WTC11 (cell line): ENCODE measurements around the gene MYOF. TPM values are rescaled to one million over a fixed set of nuclear protein-coding genes. Genes with fewer than 3 reads are reported as not detected.

Source experiments
- ATAC-seq: fragments of 200-7000 bp; cut with Tn5 transposase; 2 replicates; pipeline ENCODE4 v1.10.0; 2021; ENCODE audit warnings: mild to moderate bottlenecking, moderate library complexity
- CTCF ChIA-PET: fragments of 300-600 bp; sonication (Branson Sonifier 250); formaldehyde crosslinking; loops from one replicate; lab custom pipeline; 2021; ENCODE audit warnings: antibody characterized with exemption; lab: Charles Lee
- POLR2A ChIA-PET: fragments of 350-600 bp; sonication (Branson Sonifier 250); formaldehyde crosslinking; loops from one replicate; lab custom pipeline; 2021; ENCODE audit warnings: antibody characterized with exemption; lab: Charles Lee
- DNase-seq: peaks from one replicate; pipeline ENCODE4 v3.0.0; 2021; ENCODE audit warnings: low spot score
- H3K27ac Mint-ChIP-seq: 2 replicates; pipeline ENCODE4 v1.8.0; 2021; ENCODE audit warnings: mixed read lengths
- H3K27me3 Mint-ChIP-seq: 2 replicates; pipeline ENCODE4 v1.8.0; 2021; ENCODE audit warnings: low read depth, mild to moderate bottlenecking, moderate library complexity, mixed read lengths
- H3K36me3 Mint-ChIP-seq: 2 replicates; pipeline ENCODE4 v1.8.0; 2021; ENCODE audit warnings: mixed read lengths
- H3K4me1 Mint-ChIP-seq: 2 replicates; pipeline ENCODE4 v1.8.0; 2022; ENCODE audit warnings: mixed read lengths
- H3K4me3 Mint-ChIP-seq: 2 replicates; pipeline ENCODE4 v1.8.0; 2021; ENCODE audit warnings: mild to moderate bottlenecking, moderate library complexity, mixed read lengths
- H3K9me3 Mint-ChIP-seq: 2 replicates; pipeline ENCODE4 v1.8.0; 2021; ENCODE audit warnings: mixed read lengths
- AR ChIP-seq: fragments of 250-450 bp; sonication (Bioruptor Pico); IDR thresholded peaks from 2 replicates; pipeline ENCODE4 v1.9.0; 2021; ENCODE audit warnings: mild to moderate bottlenecking
- ATF1 ChIP-seq: sonication (generic); formaldehyde crosslinking; IDR thresholded peaks from 2 replicates; pipeline ENCODE4 v1.8.1; 2023; ENCODE audit warnings: mild to moderate bottlenecking, moderate library complexity, missing genetic modification reagents
- ATF6 ChIP-seq: sonication (generic); formaldehyde crosslinking; IDR thresholded peaks from 2 replicates; pipeline ENCODE4 v1.8.1; 2023; ENCODE audit warnings: mild to moderate bottlenecking, missing genetic modification reagents
- E2F4 ChIP-seq: sonication (generic); formaldehyde crosslinking; IDR thresholded peaks from 2 replicates; pipeline ENCODE4 v1.8.1; 2022; ENCODE audit warnings: low read depth, mild to moderate bottlenecking, moderate library complexity, missing genetic modification reagents, borderline replicate concordance
- FOXJ3 ChIP-seq: sonication (generic); formaldehyde crosslinking; IDR thresholded peaks from 2 replicates; pipeline ENCODE4 v1.9.0; 2021; ENCODE audit warnings: missing genetic modification reagents, mild to moderate bottlenecking, borderline replicate concordance
- FOXK1 ChIP-seq: sonication (generic); formaldehyde crosslinking; IDR thresholded peaks from 2 replicates; pipeline ENCODE4 v1.8.0; 2022; ENCODE audit warnings: mild to moderate bottlenecking, moderate library complexity, missing genetic modification reagents
- IRF1 ChIP-seq: sonication (generic); formaldehyde crosslinking; IDR thresholded peaks from 2 replicates; pipeline ENCODE4 v1.8.0; 2023; ENCODE audit warnings: missing genetic modification reagents
- JAZF1 ChIP-seq: fragments of 250-450 bp; sonication (Bioruptor Pico); IDR thresholded peaks from 2 replicates; pipeline ENCODE4 v1.9.0; 2021; ENCODE audit warnings: moderate library complexity, mild to moderate bottlenecking, inconsistent platforms
- MLX ChIP-seq: sonication (generic); formaldehyde crosslinking; IDR thresholded peaks from 2 replicates; pipeline ENCODE4 v1.8.1; 2023; ENCODE audit warnings: mild to moderate bottlenecking, missing genetic modification reagents, moderate library complexity
- NR3C1 ChIP-seq: sonication (generic); formaldehyde crosslinking; conservative IDR thresholded peaks from 2 replicates; pipeline ENCODE4 v1.8.1; 2023; ENCODE audit warnings: low read depth, mild to moderate bottlenecking, missing genetic modification reagents
- PRRX2 ChIP-seq: fragments of 250-450 bp; sonication (Bioruptor Pico); IDR thresholded peaks from 2 replicates; pipeline ENCODE4 v1.8.0; 2021; ENCODE audit warnings: mild to moderate bottlenecking
- RELA ChIP-seq: sonication (generic); formaldehyde crosslinking; IDR thresholded peaks from 2 replicates; pipeline ENCODE4 v1.8.1; 2022; ENCODE audit warnings: missing genetic modification reagents, mild to moderate bottlenecking, borderline replicate concordance
- SOX15 ChIP-seq: fragments of 250-450 bp; sonication (Bioruptor Pico); IDR thresholded peaks from 2 replicates; pipeline ENCODE4 v1.9.0; 2021; ENCODE audit warnings: mild to moderate bottlenecking
- TEAD1 ChIP-seq: sonication (generic); formaldehyde crosslinking; IDR thresholded peaks from 2 replicates; pipeline ENCODE4 v1.8.0; 2022; ENCODE audit warnings: mild to moderate bottlenecking, missing genetic modification reagents
- TP53 ChIP-seq: sonication (generic); formaldehyde crosslinking; IDR thresholded peaks from 2 replicates; pipeline ENCODE4 v1.8.1; 2023; ENCODE audit warnings: mild to moderate bottlenecking, missing genetic modification reagents
- USF2 ChIP-seq: sonication (generic); formaldehyde crosslinking; IDR thresholded peaks from 2 replicates; pipeline ENCODE4 v1.8.1; 2023; ENCODE audit warnings: mild to moderate bottlenecking, missing genetic modification reagents, moderate library complexity
- ZNF317 ChIP-seq: sonication (generic); formaldehyde crosslinking; IDR thresholded peaks from 2 replicates; pipeline ENCODE4 v1.8.1; 2023; ENCODE audit warnings: low read depth, mild to moderate bottlenecking, moderate library complexity, missing genetic modification reagents, borderline replicate concordance
- ZNF416 ChIP-seq: fragments of 250-450 bp; sonication (Bioruptor Pico); IDR thresholded peaks from 2 replicates; pipeline ENCODE4 v1.9.0; 2021; ENCODE audit warnings: mild to moderate bottlenecking, inconsistent platforms
- ZNF423 ChIP-seq: fragments of 250-450 bp; sonication (Bioruptor Pico); IDR thresholded peaks from 2 replicates; pipeline ENCODE4 v2.1.2; 2022; ENCODE audit warnings: mild to moderate bottlenecking, moderate library complexity
- ZSCAN18 ChIP-seq: fragments of 250-450 bp; sonication (Bioruptor Pico); IDR thresholded peaks from 2 replicates; pipeline ENCODE4 v2.1.2; 2022; ENCODE audit warnings: mild to moderate bottlenecking, moderate library complexity
- total RNA-seq: library from RNA; stranded (reverse); gene quantifications from 3 replicates; pipeline ENCODE4 v1.2.3, GENCODE V29; 2021

Gene MYOF
- total RNA-seq, 1 experiment from 2014 or later = 1.8 TPM

- Mint-ChIP-seq H3K27me3 (no peaks in the 10 kb centered on the region; the same call in 1 of the 2 replicates), H3K27ac (no peak overlapping the region), H3K9me3 (peaks cover 5% of the 10 kb centered on the region; the same call in 1 of the 2 replicates), H3K4me1 (peaks cover 15% of the 10 kb centered on the region), H3K36me3 (no peaks in the 10 kb centered on the region), H3K4me3 (no peak overlapping the region)
- ChIA-PET POLR2A (interaction anchor here (1.2 kb wide), 1 partner anchor 11 kb away, joined by 4 read pairs; no protein-coding TSS in a partner anchor), CTCF (interaction anchor here (0.6 to 2.5 kb wide), 3 partner anchors 35 to 247 kb away, joined by 3 to 10 read pairs (median 5); no protein-coding TSS in a partner anchor)
- no peak for TF ChIP-seq ZNF317 (CRISPR knock-in tag)
- TF ChIP-seq TEAD1 (CRISPR knock-in tag) = no peak
- no peak for TF ChIP-seq TP53 (CRISPR knock-in tag)
- no peak for TF ChIP-seq ZNF416
- no peak for TF ChIP-seq E2F4 (CRISPR knock-in tag)
- no peak for TF ChIP-seq PRRX2
- no peak for TF ChIP-seq FOXK1 (CRISPR knock-in tag)
- no peak for TF ChIP-seq JAZF1 (CRISPR knock-in tag)
- no peak for TF ChIP-seq USF2 (CRISPR knock-in tag)
- no peak for TF ChIP-seq SOX15 (CRISPR knock-in tag)
- no peak for TF ChIP-seq AR (CRISPR knock-in tag)
- TF ChIP-seq ZNF423 = no peak
- TF ChIP-seq RELA (CRISPR knock-in tag) = no peak
- TF ChIP-seq MLX (CRISPR knock-in tag) = no peak
- no peak for TF ChIP-seq NR3C1 (CRISPR knock-in tag)
- TF ChIP-seq ATF6 (CRISPR knock-in tag) = no peak
- TF ChIP-seq ATF1 (CRISPR knock-in tag) = no peak
- no peak for TF ChIP-seq ZSCAN18
- no peak for TF ChIP-seq IRF1
- TF ChIP-seq FOXJ3 (CRISPR knock-in tag) = no peak
- ATAC-seq = no peak
- DNase-seq = no peak
Measured at GRCh38 chr10:93410697-93411348, 71.3 kb downstream of the MYOF start.
